Type B pancreatic cell (in vitro differentiated cells): ENCODE measurements around the gene ACP3. TPM values are rescaled to one million over a fixed set of nuclear protein-coding genes. Genes with fewer than 3 reads are reported as not detected.
A peak's percentile ranks its signal among the peaks of the same experiment; 100 is the strongest.
"Not testable (repeated sequence)": the region's sequence is repeated elsewhere in the genome, so short reads cannot be mapped to it uniquely, and the experiment has no call there.

Experiments
- DNase-seq: peaks from one replicate; pipeline ENCODE4 v3.0.0; 2021; ENCODE audit warnings: mixed read lengths; ENCODE audit not compliant: unreplicated experiment; ENCODE audit errors: extremely low spot score
- H3K27ac Mint-ChIP-seq: 2 replicates; pipeline ENCODE4 v1.8.0; 2021; ENCODE audit warnings: mild to moderate bottlenecking, mixed read lengths
- H3K27me3 Mint-ChIP-seq: 2 replicates; pipeline ENCODE4 v1.8.0; 2021; ENCODE audit warnings: mixed read lengths
- H3K36me3 Mint-ChIP-seq: 2 replicates; pipeline ENCODE4 v1.8.0; 2021; ENCODE audit warnings: mixed read lengths
- H3K4me1 Mint-ChIP-seq: one replicate; pipeline ENCODE4 v1.8.0; 2021; ENCODE audit warnings: mixed read lengths; ENCODE audit not compliant: unreplicated experiment
- H3K4me3 Mint-ChIP-seq: 2 replicates; pipeline ENCODE4 v1.8.0; 2021; ENCODE audit warnings: mild to moderate bottlenecking, mixed read lengths
- H3K9me3 Mint-ChIP-seq: 2 replicates; pipeline ENCODE4 v1.8.0; 2021; ENCODE audit warnings: mixed read lengths
- total RNA-seq: library from RNA; stranded (reverse); gene quantifications from 2 replicates; pipeline ENCODE4 v1.2.1, GENCODE V29; 2021; ENCODE audit warnings: low replicate concordance
- TF ChIP-seq, protein P1 (sequence below): fragments of 200-600 bp; sonication (generic); conservative IDR thresholded peaks from 2 replicates; pipeline ENCODE4 v1.5.0; 2021; ENCODE audit warnings: antibody characterized with exemption, mild to moderate bottlenecking

ACP3 gene
- total RNA-seq, 1 donor from 2014 or later, result 8.2 TPM

DNA sequence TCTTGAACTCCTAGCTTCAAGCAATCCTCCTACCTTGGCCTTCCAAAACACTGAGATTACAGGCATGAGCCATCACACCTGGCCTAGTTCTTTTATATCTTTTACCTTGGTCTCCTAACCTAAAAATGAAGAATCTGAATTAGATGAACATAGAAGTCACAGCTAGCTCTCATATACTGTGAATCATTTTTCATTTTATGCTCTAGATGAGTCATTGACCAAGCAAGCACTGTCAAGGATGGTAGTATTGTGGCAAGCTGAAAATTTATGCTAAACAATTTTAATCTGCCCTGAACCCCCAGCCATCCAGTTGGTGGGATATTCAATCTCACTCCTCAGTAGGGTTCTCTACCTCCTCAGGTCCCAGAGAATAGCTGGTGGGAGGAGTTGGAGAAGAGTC, 51.8 kb downstream of the ACP3 start:
- TF ChIP-seq, protein P1, sequence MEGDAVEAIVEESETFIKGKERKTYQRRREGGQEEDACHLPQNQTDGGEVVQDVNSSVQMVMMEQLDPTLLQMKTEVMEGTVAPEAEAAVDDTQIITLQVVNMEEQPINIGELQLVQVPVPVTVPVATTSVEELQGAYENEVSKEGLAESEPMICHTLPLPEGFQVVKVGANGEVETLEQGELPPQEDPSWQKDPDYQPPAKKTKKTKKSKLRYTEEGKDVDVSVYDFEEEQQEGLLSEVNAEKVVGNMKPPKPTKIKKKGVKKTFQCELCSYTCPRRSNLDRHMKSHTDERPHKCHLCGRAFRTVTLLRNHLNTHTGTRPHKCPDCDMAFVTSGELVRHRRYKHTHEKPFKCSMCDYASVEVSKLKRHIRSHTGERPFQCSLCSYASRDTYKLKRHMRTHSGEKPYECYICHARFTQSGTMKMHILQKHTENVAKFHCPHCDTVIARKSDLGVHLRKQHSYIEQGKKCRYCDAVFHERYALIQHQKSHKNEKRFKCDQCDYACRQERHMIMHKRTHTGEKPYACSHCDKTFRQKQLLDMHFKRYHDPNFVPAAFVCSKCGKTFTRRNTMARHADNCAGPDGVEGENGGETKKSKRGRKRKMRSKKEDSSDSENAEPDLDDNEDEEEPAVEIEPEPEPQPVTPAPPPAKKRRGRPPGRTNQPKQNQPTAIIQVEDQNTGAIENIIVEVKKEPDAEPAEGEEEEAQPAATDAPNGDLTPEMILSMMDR, result no peak
- Mint-ChIP-seq H3K27ac (no peak overlapping the region), H3K9me3 (no peaks in the 10 kb centered on the region), H3K36me3 (no peaks in the 10 kb centered on the region), H3K4me1 (no peaks in the 10 kb centered on the region), H3K27me3 (peaks cover 3% of the 10 kb centered on the region), H3K4me3 (no peak overlapping the region)
- DNase-seq, result no peak

DNA sequence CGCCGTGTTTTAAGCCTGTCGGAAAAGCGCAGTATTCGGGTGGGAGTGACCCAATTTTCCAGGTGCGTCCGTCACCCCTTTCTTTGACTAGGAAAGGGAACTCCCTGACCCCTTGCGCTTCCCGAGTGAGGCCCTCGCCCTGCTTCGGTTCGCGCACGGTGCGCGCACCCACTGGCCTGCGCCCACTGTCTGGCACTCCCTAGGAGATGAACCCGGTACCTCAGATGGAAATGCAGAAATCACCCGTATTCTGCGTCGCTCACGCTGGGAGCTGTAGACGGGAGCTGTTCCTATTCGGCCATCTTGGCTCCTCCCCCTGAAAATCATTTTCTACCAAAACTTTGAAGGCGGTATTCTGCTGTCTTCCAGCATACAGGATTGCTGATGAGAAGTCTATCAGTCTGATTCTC, 59.7 kb downstream of the ACP3 start:
- H3K36me3 Mint-ChIP-seq, DNase-seq, H3K27me3 Mint-ChIP-seq, H3K4me1 Mint-ChIP-seq, H3K9me3 Mint-ChIP-seq: not testable (repeated sequence)
- peak overlapping the region; percentile 87 for H3K4me3 Mint-ChIP-seq
- peak overlapping the region; percentile 79 for H3K27ac Mint-ChIP-seq

DNA sequence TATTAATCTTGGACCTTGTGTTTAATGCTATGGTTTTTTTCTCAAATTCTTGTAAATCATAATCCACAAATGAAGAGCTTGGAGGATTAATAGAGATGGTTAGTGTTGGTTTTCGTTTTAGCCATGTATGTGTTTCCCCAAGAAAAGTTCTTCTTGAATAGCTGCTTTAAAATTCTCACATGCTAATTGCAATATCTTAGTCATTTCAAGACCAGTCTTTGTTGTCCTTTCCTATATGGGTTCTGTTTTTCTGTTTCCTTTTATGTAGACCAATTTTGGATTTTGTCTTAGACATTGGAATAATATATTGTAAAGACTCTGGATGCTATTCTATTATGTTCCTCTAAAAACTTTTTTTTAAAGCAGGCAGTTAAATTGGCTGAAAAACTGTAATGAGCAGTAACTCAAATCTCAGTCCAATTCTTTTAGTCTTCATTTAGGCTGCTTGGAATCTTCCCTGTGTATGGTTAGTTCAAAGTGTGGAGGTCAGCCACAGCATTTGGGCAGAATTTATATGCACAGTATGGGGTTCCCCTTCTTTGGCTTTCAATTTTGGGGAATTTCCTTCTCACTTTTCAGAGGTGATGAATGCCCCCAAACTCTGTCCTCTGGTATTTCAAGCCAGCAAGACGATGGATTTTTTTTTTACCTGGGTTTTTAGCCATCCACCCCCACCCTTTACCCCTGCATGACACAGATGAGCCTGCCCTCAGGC, 61.0 kb downstream of the ACP3 start:
- no peak for DNase-seq
- no peaks in the 10 kb centered on the region for H3K36me3 Mint-ChIP-seq
- peak overlapping the region; percentile 35 for H3K4me3 Mint-ChIP-seq
- no peak overlapping the region for H3K27ac Mint-ChIP-seq
- H3K4me1 Mint-ChIP-seq, result peaks cover 9% of the 10 kb centered on the region
- TF ChIP-seq, protein P1, result no peak
- no peaks in the 10 kb centered on the region for H3K27me3 Mint-ChIP-seq
- H3K9me3 Mint-ChIP-seq, result no peaks in the 10 kb centered on the region

DNA sequence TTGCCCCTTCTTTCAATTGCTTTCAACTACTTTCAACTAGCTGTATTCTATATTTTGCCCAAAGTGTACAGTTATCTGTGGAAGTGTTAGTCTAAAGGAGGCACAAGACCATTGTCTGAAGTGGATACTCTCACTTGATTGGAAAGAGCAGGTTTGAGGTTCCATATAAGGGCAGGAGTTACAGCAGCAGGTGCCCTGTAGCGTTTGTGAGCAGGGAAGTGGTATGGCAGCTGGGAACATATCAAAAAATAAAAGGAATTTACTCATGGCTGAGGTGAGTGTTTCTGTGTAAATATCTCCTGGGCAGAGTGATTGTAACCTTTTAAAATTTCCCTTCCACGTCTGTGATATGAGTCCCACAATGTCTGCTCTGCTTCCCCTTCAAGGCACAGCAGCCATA, 61.6 kb downstream of the ACP3 start:
- no peak for DNase-seq
- Mint-ChIP-seq H3K4me1 (peaks cover 9% of the 10 kb centered on the region), H3K4me3 (no peak overlapping the region), H3K9me3 (no peaks in the 10 kb centered on the region), H3K27me3 (no peaks in the 10 kb centered on the region), H3K36me3 (no peaks in the 10 kb centered on the region), H3K27ac (no peak overlapping the region)
- TF ChIP-seq, protein P1, result no peak

- DNase-seq, result no peak
- peaks cover 9% of the 10 kb centered on the region for H3K4me1 Mint-ChIP-seq
Observed at GRCh38 chr3:132380920-132381319, 63.7 kb downstream of the ACP3 start.

DNA sequence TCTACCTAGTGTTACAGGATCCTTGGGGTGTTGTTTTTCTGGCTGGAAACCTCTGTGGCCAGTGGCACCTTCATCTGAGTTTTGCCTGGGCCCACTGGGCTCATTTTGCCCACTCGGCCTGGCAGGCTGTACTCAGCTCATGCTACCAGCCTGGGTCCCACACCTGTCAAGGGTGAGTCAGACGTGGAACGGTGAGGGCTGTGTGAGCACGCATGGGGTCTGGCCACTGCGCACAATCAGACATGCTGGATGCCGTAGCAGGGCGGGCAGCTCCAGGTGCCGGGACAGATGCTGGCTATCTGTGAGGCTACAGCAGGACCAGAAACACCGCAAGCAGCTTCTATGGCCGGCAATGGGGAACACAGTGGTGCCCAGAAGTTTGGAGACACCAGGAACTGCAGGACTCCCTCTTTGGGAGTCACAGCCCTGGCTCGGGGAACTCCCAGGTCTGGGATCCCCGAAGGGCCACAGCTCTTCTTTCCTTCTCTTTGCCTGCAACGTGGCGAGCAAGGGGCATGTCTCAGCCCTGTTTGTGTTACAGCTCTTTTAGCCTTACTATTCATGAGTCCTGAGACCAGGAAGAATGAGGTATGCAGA, 64.2 kb downstream of the ACP3 start:
- no peaks in the 10 kb centered on the region for H3K9me3 Mint-ChIP-seq
- no peak overlapping the region for H3K27ac Mint-ChIP-seq
- no peak for DNase-seq
- TF ChIP-seq, protein P1, result no peak
- peaks cover 1% of the 10 kb centered on the region for H3K27me3 Mint-ChIP-seq
- H3K4me3 Mint-ChIP-seq, result no peak overlapping the region
- peaks cover 9% of the 10 kb centered on the region for H3K4me1 Mint-ChIP-seq
- no peaks in the 10 kb centered on the region for H3K36me3 Mint-ChIP-seq

More at GRCh38 chr3:132380920-132381319, 63.7 kb downstream of the ACP3 start:
- Mint-ChIP-seq H3K27ac (no peak overlapping the region), H3K9me3 (no peaks in the 10 kb centered on the region), H3K4me3 (no peak overlapping the region), H3K36me3 (no peaks in the 10 kb centered on the region), H3K27me3 (no peaks in the 10 kb centered on the region)
- TF ChIP-seq, protein P1, result no peak
